T-cell (primary cell): ENCODE measurements around the gene DUOXA2. TPM values are rescaled to one million over a fixed set of nuclear protein-coding genes. Genes with fewer than 3 reads are reported as not detected.
"Not testable (repeated sequence)": the region's sequence is repeated elsewhere in the genome, so short reads cannot be mapped to it uniquely, and the experiment has no call there.

Experiments
- ATAC-seq, 4 experiments: fragments of 200-7000 bp in 3 of 4; fragments of 150-1000 bp in 1 of 4; cut with Tn5 transposase; replicated peaks in 1 of 4; 1 replicate in 3 of 4; 2 replicates in 1 of 4; pipeline ENCODE4 v1.10.0; 2021; ENCODE audit warnings: moderate library complexity in 3 of 4, mild to moderate bottlenecking in 2 of 4, moderate number of reproducible peaks in 1 of 4
- CTCF ChIA-PET, 2 donors: fragments of 300-600 bp; sonication (Branson Sonifier 250); formaldehyde crosslinking; loops; one replicate each; lab custom pipeline; 2022; ENCODE audit warnings: antibody characterized with exemption in 2 of 2; lab: Charles Lee
- POLR2A ChIA-PET, 2 donors: fragments of 300-600 bp; sonication (Branson Sonifier 250); formaldehyde crosslinking; loops; one replicate each; lab custom pipeline; 2022; ENCODE audit warnings: antibody characterized with exemption in 2 of 2; lab: Charles Lee
- DNase-seq, 35 experiments: peaks; one replicate each; pipeline versions ENCODE4 v3.0.0 to v3.0.0-alpha.2; 2013 to 2023
- H3K27ac ChIP-seq: one replicate; pipeline ENCODE4 v1.5.1; 2013; ENCODE audit warnings: low read length
- H3K27me3 ChIP-seq, 2 experiments: replicated peaks in 1 of 2; 1 replicate in 1 of 2; 2 replicates in 1 of 2; pipeline versions ENCODE4 v1.6.1 to v1.7.0; 2013; ENCODE audit warnings: low read length in 1 of 2, mixed read lengths in 1 of 2; ENCODE audit not compliant: control insufficient read depth in 2 of 2, insufficient read depth in 2 of 2; ENCODE audit errors: extremely low read depth in 1 of 2
- H3K36me3 ChIP-seq, 2 donors: 1 replicate in 1 of 2; 2 replicates in 1 of 2; pipeline versions ENCODE4 v1.6.1 to v1.7.0; 2013; ENCODE audit warnings: low read length in 1 of 2; ENCODE audit not compliant: control insufficient read depth in 2 of 2, insufficient read depth in 1 of 2; ENCODE audit errors: extremely low read depth in 1 of 2
- H3K4me1 ChIP-seq, 2 experiments: 1 replicate in 1 of 2; 2 replicates in 1 of 2; pipeline versions ENCODE4 v1.6.1 to v1.7.0; 2013; ENCODE audit warnings: low read length in 2 of 2, mixed read lengths in 1 of 2; ENCODE audit not compliant: insufficient read depth in 2 of 2, control insufficient read depth in 1 of 2; ENCODE audit errors: extremely low read depth in 1 of 2
- H3K4me3 ChIP-seq, 2 donors: 1 replicate in 1 of 2; 2 replicates in 1 of 2; pipeline versions ENCODE4 v1.5.1 to v1.7.0; 2013; ENCODE audit warnings: mild to moderate bottlenecking in 2 of 2, low read length in 1 of 2, moderate library complexity in 1 of 2; ENCODE audit not compliant: control insufficient read depth in 1 of 2; ENCODE audit errors: extremely low read depth in 1 of 2
- H3K9me3 ChIP-seq: 2 replicates; pipeline ENCODE4 v1.7.0; 2013
- H3K27ac Mint-ChIP-seq, 2 donors: one replicate each; pipeline ENCODE4 v1.8.0; 2020 to 2021; ENCODE audit warnings: mild to moderate bottlenecking in 2 of 2, mixed read lengths in 2 of 2
- H3K27me3 Mint-ChIP-seq, 2 donors: one replicate each; pipeline ENCODE4 v1.8.0; 2021 to 2022; ENCODE audit warnings: mixed read lengths in 2 of 2
- H3K36me3 Mint-ChIP-seq: one replicate; pipeline ENCODE4 v1.8.0; 2021; ENCODE audit warnings: mixed read lengths
- H3K4me1 Mint-ChIP-seq, 3 donors: one replicate each; pipeline ENCODE4 v1.8.0; 2020 to 2022; ENCODE audit warnings: mixed read lengths in 3 of 3, mild to moderate bottlenecking in 1 of 3
- H3K4me3 Mint-ChIP-seq, 3 donors: one replicate each; pipeline ENCODE4 v1.8.0; 2020 to 2022; ENCODE audit warnings: mild to moderate bottlenecking in 3 of 3, mixed read lengths in 3 of 3, moderate library complexity in 3 of 3
- H3K9me3 Mint-ChIP-seq, 3 donors: one replicate each; pipeline ENCODE4 v1.8.0; 2020 to 2022; ENCODE audit warnings: mixed read lengths in 3 of 3
- WGBS: methylation state at CpG from one replicate; pipeline ENCODE4 v1.1.5; 2013; ENCODE audit warnings: missing lambda C conversion rate; ENCODE audit not compliant: insufficient coverage; 5-methylcytosine and 5-hydroxymethylcytosine counted together
- total RNA-seq, 35 experiments: library from RNA in 6 of 35; stranded (reverse) in 6 of 35; fragments of 120-200 nt in 1 of 35; gene quantifications; one replicate each; pipeline versions ENCODE4 v1.2.1 to v1.2.4 and lab custom pipeline; 2013 to 2026

DUOXA2 gene
- total RNA-seq, 5 donors from 2014 or later (not counting 1 experiment from before 2014, with no cell fraction given) = not detected

- no peaks in the 10 kb centered on the region for H3K9me3 Mint-ChIP-seq
- no peak overlapping the region for H3K4me3 ChIP-seq
- WGBS = 88% methylated on average over 4 of the region's 6 CpGs
These were observed 11.9 kb upstream of the DUOXA2 start for GRCh38 chr15:45102226-45102625.

GRCh38 chr15:45104170-45104569, 10.0 kb upstream of the DUOXA2 start:
- H3K9me3 ChIP-seq, H3K36me3 ChIP-seq, DNase-seq, H3K4me1 Mint-ChIP-seq, H3K36me3 Mint-ChIP-seq, H3K4me3 Mint-ChIP-seq, H3K27ac ChIP-seq, H3K4me1 ChIP-seq, ATAC-seq, H3K27ac Mint-ChIP-seq, H3K9me3 Mint-ChIP-seq, H3K4me3 ChIP-seq, POLR2A ChIA-PET, CTCF ChIA-PET: not testable (repeated sequence)
- WGBS = 67% methylated on average over 1 of the region's 9 CpGs
- peaks cover 3 to 42% of the 10 kb centered on the region in 2 experiments for H3K27me3 ChIP-seq
- H3K27me3 Mint-ChIP-seq = peaks cover 13 to 46% of the 10 kb centered on the region in 2 donors

More at GRCh38 chr15:45102226-45102625, 11.9 kb upstream of the DUOXA2 start:
- Histone ChIP-seq H3K4me1 (no peaks in the 10 kb centered on the region), H3K27me3 (peaks cover 0 to 27% of the 10 kb centered on the region in 2 experiments), H3K27ac (no peak overlapping the region), H3K36me3 (no peaks in the 10 kb centered on the region), H3K9me3 (no peaks in the 10 kb centered on the region)
- DNase-seq = no peak
- Mint-ChIP-seq H3K4me3 (no peak overlapping the region), H3K27me3 (peaks cover 9 to 35% of the 10 kb centered on the region in 2 donors), H3K36me3 (no peaks in the 10 kb centered on the region), H3K4me1 (no peaks in the 10 kb centered on the region), H3K27ac (no peak overlapping the region)
- CTCF ChIA-PET = no interaction called here
- POLR2A ChIA-PET = no interaction called here
- no peak for ATAC-seq

- no peaks in the 10 kb centered on the region for H3K36me3 Mint-ChIP-seq
- H3K27ac Mint-ChIP-seq = no peak overlapping the region
- H3K4me1 ChIP-seq = no peaks in the 10 kb centered on the region
- peaks cover 7 to 56% of the 10 kb centered on the region in 2 experiments for H3K27me3 ChIP-seq
- H3K9me3 ChIP-seq = no peaks in the 10 kb centered on the region
- ChIA-PET CTCF (no interaction called here), POLR2A (no interaction called here)
- no peaks in the 10 kb centered on the region for H3K36me3 ChIP-seq
- WGBS = 100% methylated on average over 2 of the region's 11 CpGs
- H3K4me1 Mint-ChIP-seq = peaks cover 1 to 4% (median 4%) of the 10 kb centered on the region in 3 donors
- H3K27ac ChIP-seq = no peak overlapping the region
- no peak overlapping the region for H3K4me3 Mint-ChIP-seq
- H3K27me3 Mint-ChIP-seq = peaks cover 27 to 60% of the 10 kb centered on the region in 2 donors
- H3K4me3 ChIP-seq = no peak overlapping the region
- DNase-seq = no peak
- ATAC-seq = no peak
- H3K9me3 Mint-ChIP-seq = no peaks in the 10 kb centered on the region
These were observed 8.5 kb upstream of the DUOXA2 start for GRCh38 chr15:45105586-45105985.

GRCh38 chr15:45106002-45106790, 7.9 kb upstream of the DUOXA2 start:
- Histone ChIP-seq H3K36me3 (no peaks in the 10 kb centered on the region), H3K27ac (no peak overlapping the region), H3K4me3 (no peak overlapping the region), H3K4me1 (no peaks in the 10 kb centered on the region), H3K9me3 (no peaks in the 10 kb centered on the region), H3K27me3 (peaks cover 7 to 58% of the 10 kb centered on the region in 2 experiments)
- Mint-ChIP-seq H3K36me3 (no peaks in the 10 kb centered on the region), H3K9me3 (no peaks in the 10 kb centered on the region), H3K27me3 (peaks cover 28 to 62% of the 10 kb centered on the region in 2 donors), H3K4me1 (peaks cover 2 to 4% (median 4%) of the 10 kb centered on the region in 3 donors), H3K27ac (no peak overlapping the region), H3K4me3 (no peak overlapping the region)
- ChIA-PET POLR2A (no interaction called here), CTCF (interaction anchor here in 1 of 2 donors (0.6 kb wide), 1 partner anchor 12 kb away, joined by 3 read pairs; no protein-coding TSS in a partner anchor)
- no peak for DNase-seq
- no peak for ATAC-seq
- WGBS = 64% methylated on average over 12 of the region's 15 CpGs

GRCh38 chr15:45107941-45108630, 6.0 kb upstream of the DUOXA2 start:
- ATAC-seq (no peak), DNase-seq (no peak)
- no peak overlapping the region for H3K27ac Mint-ChIP-seq
- no peaks in the 10 kb centered on the region for H3K36me3 Mint-ChIP-seq
- Histone ChIP-seq H3K27ac (no peak overlapping the region), H3K27me3 (peaks cover 11 to 68% of the 10 kb centered on the region in 2 experiments), H3K4me3 (no peak overlapping the region), H3K4me1 (peaks cover 0 to 13% of the 10 kb centered on the region in 2 experiments), H3K9me3 (no peaks in the 10 kb centered on the region), H3K36me3 (no peaks in the 10 kb centered on the region)
- ChIA-PET CTCF (interaction anchor here in 1 of 2 donors (0.9 to 1.2 kb wide), 2 partner anchors 10 to 14 kb away, joined by 3 read pairs; no protein-coding TSS in a partner anchor), POLR2A (no interaction called here)
- 88% methylated on average over 10 of the region's 10 CpGs for WGBS
- peaks cover 40 to 65% of the 10 kb centered on the region in 2 donors for H3K27me3 Mint-ChIP-seq
- H3K4me3 Mint-ChIP-seq = no peak overlapping the region
- no peaks in the 10 kb centered on the region for H3K9me3 Mint-ChIP-seq
- peaks cover 16 to 18% (median 17%) of the 10 kb centered on the region in 3 donors for H3K4me1 Mint-ChIP-seq

- H3K4me1 ChIP-seq = peaks cover 0 to 31% of the 10 kb centered on the region in 2 experiments
- ChIA-PET CTCF (interaction anchor here in 1 of 2 donors (1.1 kb wide), 1 partner anchor 8 kb away, joined by 4 read pairs; no protein-coding TSS in a partner anchor), POLR2A (interaction anchor here in 1 of 2 donors (0.6 kb wide), 1 partner anchor 28 kb away, joined by 5 read pairs; no protein-coding TSS in a partner anchor)
- 50% methylated on average over 2 of the region's 11 CpGs for WGBS
- H3K9me3 Mint-ChIP-seq = no peaks in the 10 kb centered on the region
- H3K27me3 ChIP-seq = peaks cover 20 to 88% of the 10 kb centered on the region in 2 experiments
- no peak overlapping the region for H3K4me3 ChIP-seq
- no peak for DNase-seq
- no peak overlapping the region for H3K27ac ChIP-seq
- H3K36me3 ChIP-seq = no peaks in the 10 kb centered on the region
- H3K36me3 Mint-ChIP-seq = no peaks in the 10 kb centered on the region
- peak overlapping the region in 1 of 3 donors; percentile 20 for H3K4me3 Mint-ChIP-seq
- no peaks in the 10 kb centered on the region for H3K9me3 ChIP-seq
- peaks cover 31 to 35% (median 34%) of the 10 kb centered on the region in 3 donors for H3K4me1 Mint-ChIP-seq
- H3K27ac Mint-ChIP-seq = no peak overlapping the region
- peaks cover 59 to 73% of the 10 kb centered on the region in 2 donors for H3K27me3 Mint-ChIP-seq
- ATAC-seq = no peak
These were observed 3.8 kb upstream of the DUOXA2 start for GRCh38 chr15:45110256-45110820.
